Peyer's patch (tissue), 4 donors: ENCODE data around the gene DHX40. TPM values are rescaled to one million over a fixed set of nuclear protein-coding genes. Genes with fewer than 3 reads are reported as not detected.

Source experiments
- DNase-seq, 3 donors: peaks; one replicate each; pipeline ENCODE4 v3.0.0-alpha.2; 2017 to 2019
- H3K27ac ChIP-seq, 4 donors: fragments of 200-600 bp; sonication (generic); one replicate each; pipeline ENCODE4 v1.5.1; 2016 to 2019
- H3K27me3 ChIP-seq, 2 donors: fragments of 200-600 bp; sonication (generic); one replicate each; pipeline ENCODE4 v1.5.1; 2019
- H3K36me3 ChIP-seq, 3 donors: fragments of 200-600 bp; sonication (generic); one replicate each; pipeline ENCODE4 v1.5.1; 2016 to 2019
- H3K4me1 ChIP-seq, 4 donors: fragments of 200-600 bp; sonication (generic); one replicate each; pipeline ENCODE4 v1.5.1; 2016 to 2019
- H3K4me3 ChIP-seq, 4 donors: fragments of 200-600 bp; sonication (generic); 1 replicate in 3 of 4; 2 replicates in 1 of 4; pipeline ENCODE4 v1.5.1; 2016 to 2019; ENCODE audit warnings: mild to moderate bottlenecking in 1 of 4
- H3K9me3 ChIP-seq, 4 donors: fragments of 200-600 bp; sonication (generic); one replicate each; pipeline ENCODE4 v1.5.1; 2016 to 2019; ENCODE audit warnings: mild to moderate bottlenecking in 1 of 4
- POLR2A ChIP-seq, 2 donors: fragments of 450-650 bp; IDR thresholded peaks; one replicate each; pipeline ENCODE4 v1.5.1; 2017; ENCODE audit warnings: antibody characterized with exemption in 2 of 2, mild to moderate bottlenecking in 2 of 2, moderate library complexity in 2 of 2
- total RNA-seq, 4 donors: library from RNA; depleted of rRNA; stranded (reverse); fragments of >200 nt; gene quantifications; one replicate each; pipeline ENCODE4 v1.1.0, GENCODE V29; 2016
- TF ChIP-seq, protein P1 (sequence below), 6 experiments: fragments of 450-650 bp in 4 of 6; fragments of 200-600 bp in 2 of 6; sonication (generic) in 1 of 6; IDR thresholded peaks; one replicate each; pipeline ENCODE4 v1.5.1; 2017 to 2019; ENCODE audit warnings: antibody characterized with exemption in 6 of 6, mild to moderate bottlenecking in 3 of 6, moderate library complexity in 1 of 6

The DHX40 gene
- total RNA-seq, 4 donors from 2014 or later: 13.3 to 28.1 (median 16.5) TPM

DNA sequence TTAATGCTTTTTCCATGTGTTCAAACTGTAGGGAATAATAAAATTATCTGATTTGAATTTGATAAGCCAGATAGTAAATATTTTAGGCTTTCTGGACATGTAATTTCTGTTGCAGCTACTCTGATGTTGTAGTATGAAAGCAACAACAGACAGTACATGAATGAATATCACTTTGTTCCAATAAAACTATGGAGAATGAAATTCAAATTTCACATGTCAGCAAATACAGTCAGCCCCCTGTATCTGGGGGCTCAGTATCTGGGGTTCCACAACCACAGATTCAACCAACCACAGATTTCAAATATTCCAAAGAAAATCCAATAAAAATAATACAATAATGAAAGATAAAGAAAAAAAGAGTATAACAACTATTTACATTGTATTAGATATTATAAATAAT lies 46.1 kb downstream of the DHX40 start:
- no peak for DNase-seq
- Histone ChIP-seq H3K27ac (no peak overlapping the region), H3K36me3 (peaks cover 0 to 16% (median 0%) of the 10 kb centered on the region in 3 donors), H3K9me3 (no peaks in the 10 kb centered on the region), H3K4me3 (no peak overlapping the region), H3K27me3 (no peaks in the 10 kb centered on the region), H3K4me1 (no peaks in the 10 kb centered on the region)
- TF ChIP-seq, protein P1, sequence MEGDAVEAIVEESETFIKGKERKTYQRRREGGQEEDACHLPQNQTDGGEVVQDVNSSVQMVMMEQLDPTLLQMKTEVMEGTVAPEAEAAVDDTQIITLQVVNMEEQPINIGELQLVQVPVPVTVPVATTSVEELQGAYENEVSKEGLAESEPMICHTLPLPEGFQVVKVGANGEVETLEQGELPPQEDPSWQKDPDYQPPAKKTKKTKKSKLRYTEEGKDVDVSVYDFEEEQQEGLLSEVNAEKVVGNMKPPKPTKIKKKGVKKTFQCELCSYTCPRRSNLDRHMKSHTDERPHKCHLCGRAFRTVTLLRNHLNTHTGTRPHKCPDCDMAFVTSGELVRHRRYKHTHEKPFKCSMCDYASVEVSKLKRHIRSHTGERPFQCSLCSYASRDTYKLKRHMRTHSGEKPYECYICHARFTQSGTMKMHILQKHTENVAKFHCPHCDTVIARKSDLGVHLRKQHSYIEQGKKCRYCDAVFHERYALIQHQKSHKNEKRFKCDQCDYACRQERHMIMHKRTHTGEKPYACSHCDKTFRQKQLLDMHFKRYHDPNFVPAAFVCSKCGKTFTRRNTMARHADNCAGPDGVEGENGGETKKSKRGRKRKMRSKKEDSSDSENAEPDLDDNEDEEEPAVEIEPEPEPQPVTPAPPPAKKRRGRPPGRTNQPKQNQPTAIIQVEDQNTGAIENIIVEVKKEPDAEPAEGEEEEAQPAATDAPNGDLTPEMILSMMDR (IDR thresholded peaks at IDR 0.05): no peak
- TF ChIP-seq POLR2A (IDR thresholded peaks at IDR 0.05): no peak

DNA sequence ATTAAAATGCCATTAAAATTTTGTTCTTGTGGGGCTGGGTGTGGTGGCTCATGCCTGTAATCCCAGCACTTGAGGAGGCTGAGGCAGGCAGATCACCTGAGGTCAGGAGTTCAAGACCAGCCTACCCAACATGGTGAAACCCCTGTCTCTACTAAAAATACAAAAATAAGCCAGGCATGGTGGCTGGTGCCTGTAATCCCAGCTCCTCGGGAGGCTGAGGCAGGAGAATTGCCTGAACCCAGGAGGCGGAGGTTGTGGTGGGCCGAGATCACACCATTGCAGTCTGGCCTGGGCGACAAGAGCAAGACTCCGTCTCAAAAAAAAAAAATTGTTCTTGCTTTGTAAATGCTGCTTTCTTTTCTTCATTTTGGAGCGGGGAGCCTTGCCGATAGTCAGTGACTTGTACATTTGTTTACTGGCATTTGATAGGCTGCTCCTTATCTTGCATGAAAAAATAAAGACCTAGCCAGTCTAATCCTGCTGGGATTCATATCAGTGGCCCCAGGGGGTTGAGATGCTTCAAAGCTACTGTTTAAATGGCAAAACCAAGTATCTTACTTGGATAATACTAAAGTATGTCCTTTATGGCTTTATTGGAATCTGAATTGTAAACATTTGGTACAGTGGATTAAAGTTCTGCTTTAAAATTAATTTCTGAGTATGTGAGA lies 51.0 kb downstream of the DHX40 start:
- Histone ChIP-seq H3K36me3 (no peaks in the 10 kb centered on the region), H3K9me3 (no peaks in the 10 kb centered on the region), H3K27me3 (no peaks in the 10 kb centered on the region), H3K27ac (no peak overlapping the region), H3K4me1 (peaks cover 0 to 13% (median 1%) of the 10 kb centered on the region in 4 donors), H3K4me3 (no peak overlapping the region)
- no peak for TF ChIP-seq POLR2A (IDR thresholded peaks at IDR 0.05)
- TF ChIP-seq, protein P1 (IDR thresholded peaks at IDR 0.05): no peak
- DNase-seq: no peak

GRCh38 chr17:59617156-59617732 lies 51.8 kb downstream of the DHX40 start:
- Histone ChIP-seq H3K27ac (peak overlapping the region in 2 of 4 donors; percentile 23 to 96), H3K4me3 (no peak overlapping the region)
- DNase-seq: no peak

DNA sequence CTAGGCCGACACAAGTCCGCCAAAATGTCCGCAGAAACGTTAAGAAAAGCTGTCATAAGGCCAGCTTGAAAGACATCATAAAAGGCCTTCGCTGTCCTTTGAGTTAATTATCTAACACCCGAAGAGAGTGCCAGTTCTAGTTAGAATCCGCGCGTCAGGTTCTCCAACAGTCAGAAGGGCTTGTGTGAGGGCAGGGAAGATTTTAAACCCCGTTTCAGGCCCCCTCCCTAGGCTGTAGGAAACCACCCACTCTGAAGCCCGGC lies 53.6 kb downstream of the DHX40 start:
- TF ChIP-seq, protein P1 (IDR thresholded peaks at IDR 0.05): no peak
- TF ChIP-seq POLR2A (IDR thresholded peaks at IDR 0.05): peak in 1 of 2 donors; percentile 89
- H3K9me3 ChIP-seq: no peaks in the 10 kb centered on the region
- H3K27me3 ChIP-seq: no peaks in the 10 kb centered on the region
- peak overlapping the region; percentile 82 to 96 (median 90) for H3K4me3 ChIP-seq
- no peaks in the 10 kb centered on the region for H3K36me3 ChIP-seq
- no peak for DNase-seq
- peaks cover 0 to 39% (median 12%) of the 10 kb centered on the region in 4 donors for H3K4me1 ChIP-seq
- H3K27ac ChIP-seq: peak overlapping the region; percentile 88 to 99 (median 95)

More at GRCh38 chr17:59617156-59617732, 51.8 kb downstream of the DHX40 start:
- H3K4me1 ChIP-seq: peaks cover 0 to 22% (median 6%) of the 10 kb centered on the region in 4 donors
- no peak for TF ChIP-seq POLR2A (IDR thresholded peaks at IDR 0.05)
- TF ChIP-seq, protein P1 (IDR thresholded peaks at IDR 0.05): no peak
- H3K9me3 ChIP-seq: no peaks in the 10 kb centered on the region
- no peaks in the 10 kb centered on the region for H3K36me3 ChIP-seq
- no peaks in the 10 kb centered on the region for H3K27me3 ChIP-seq

GRCh38 chr17:59619298-59620063 lies 54.1 kb downstream of the DHX40 start, which contains the start of gene CLTC:
TSS of gene CLTC (plus strand) at chr17:59619895. CDS start at chr17:59620132, 237 bp downstream.
- no peaks in the 10 kb centered on the region for H3K36me3 ChIP-seq
- no peaks in the 10 kb centered on the region for H3K9me3 ChIP-seq
- H3K27ac ChIP-seq: peak within 1 kb of the TSS; percentile 88 to 99 (median 95)
- peak; percentile 84 to 91 for TF ChIP-seq POLR2A (IDR thresholded peaks at IDR 0.05)
- TF ChIP-seq, protein P1 (IDR thresholded peaks at IDR 0.05): no peak
- DNase-seq: peak; percentile 94 to 96 (median 95)
- H3K27me3 ChIP-seq: no peaks in the 10 kb centered on the region
- H3K4me1 ChIP-seq: peaks cover 0 to 43% (median 12%) of the 10 kb centered on the region in 4 donors
- peak within 1 kb of the TSS; percentile 82 to 96 (median 90) for H3K4me3 ChIP-seq
